Glomerular visceral epithelial cell (primary cell): ENCODE measurements around the gene FOXRED2.
A peak's percentile ranks its signal among the peaks of the same experiment; 100 is the strongest.
"Not testable (repeated sequence)": the region's sequence is repeated elsewhere in the genome, so short reads cannot be mapped to it uniquely, and the experiment has no call there.

Source experiments
- DNase-seq: peaks from one replicate; pipeline ENCODE4 v3.0.0-alpha.2; 2016; ENCODE audit errors: extremely low spot score

Gene FOXRED2

GRCh38 chr22:36519906-36520305, 13.1 kb upstream of the FOXRED2 start:
- not testable (repeated sequence) for DNase-seq

GRCh38 chr22:36514766-36515165, 7.9 kb upstream of the FOXRED2 start:
- no peak for DNase-seq

GRCh38 chr22:36512991-36513390, 6.2 kb upstream of the FOXRED2 start:
- no peak for DNase-seq

GRCh38 chr22:36512333-36512732, 5.5 kb upstream of the FOXRED2 start:
- no peak for DNase-seq

- peak; percentile 49 for DNase-seq
These were observed 4.4 kb upstream of the FOXRED2 start for GRCh38 chr22:36510966-36511881.

DNA sequence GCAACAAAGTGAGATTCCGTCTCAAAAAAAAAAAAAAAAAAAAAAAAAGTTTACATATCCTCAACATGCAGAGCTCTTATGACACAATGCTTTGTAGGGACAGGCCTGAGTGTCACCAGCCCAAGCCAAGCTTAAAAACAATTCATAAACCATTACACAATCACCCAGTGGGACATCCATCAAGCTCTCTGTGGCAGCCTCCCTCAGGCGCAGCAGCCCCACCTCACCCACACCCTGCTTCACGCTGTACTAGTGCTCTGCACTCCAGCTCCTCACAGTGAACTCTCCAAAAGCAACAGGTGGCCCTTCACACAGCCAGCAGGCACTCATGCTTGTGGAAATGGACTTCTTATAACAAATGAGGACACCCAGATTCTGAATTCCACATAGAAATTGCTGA, 3.5 kb upstream of the FOXRED2 start:
- DNase-seq = no peak

- no peak for DNase-seq
These were observed 724 bp upstream of the FOXRED2 start for GRCh38 chr22:36507518-36508010.

- DNase-seq = no peak
These were observed 723 bp downstream of the FOXRED2 start for GRCh38 chr22:36505998-36506635.

DNA sequence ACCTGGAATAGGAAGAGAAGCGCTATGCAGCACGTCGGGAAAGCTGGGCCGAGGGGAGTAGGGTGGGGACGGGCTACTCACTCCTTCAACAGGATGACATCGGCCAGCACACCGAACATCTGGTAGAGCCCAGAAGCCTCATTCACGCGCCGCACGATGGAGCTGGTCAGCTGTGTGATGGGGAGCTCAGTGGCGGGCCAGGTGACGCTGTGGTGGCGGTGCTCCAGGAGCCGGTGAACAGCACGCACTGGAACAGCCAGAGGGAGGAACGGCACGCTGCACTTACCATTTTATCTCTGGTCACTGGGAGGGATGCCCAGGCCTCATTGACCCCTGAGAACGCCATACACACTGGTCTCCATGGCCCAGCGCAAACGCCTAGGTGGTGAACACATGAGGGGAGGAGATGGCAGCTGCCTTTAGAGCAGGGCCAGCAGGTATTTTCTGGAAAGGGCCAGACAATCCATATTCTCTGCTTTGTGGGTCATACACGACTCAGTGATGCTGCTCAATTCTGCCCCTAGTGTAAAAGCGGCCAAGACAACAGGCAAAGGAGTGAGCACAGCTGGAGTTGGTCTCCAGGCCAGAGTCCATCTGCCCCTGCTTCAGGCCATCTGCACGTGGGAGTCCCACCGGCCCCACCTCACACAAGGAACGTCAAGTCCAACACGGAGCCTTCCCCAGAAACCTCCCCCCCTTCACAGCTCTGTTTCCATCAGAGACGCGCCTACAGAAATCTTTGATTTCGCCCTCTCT, 8.8 kb downstream of the FOXRED2 start:
- no peak for DNase-seq

GRCh38 chr22:36493690-36494110, 13.1 kb downstream of the FOXRED2 start:
- no peak for DNase-seq

GRCh38 chr22:36492109-36492508, 14.7 kb downstream of the FOXRED2 start:
- DNase-seq = no peak

GRCh38 chr22:36491155-36491554, 15.7 kb downstream of the FOXRED2 start:
- no peak for DNase-seq

GRCh38 chr22:36486619-36487384, 20.0 kb downstream of the FOXRED2 start:
- peak; percentile 47 for DNase-seq

DNA sequence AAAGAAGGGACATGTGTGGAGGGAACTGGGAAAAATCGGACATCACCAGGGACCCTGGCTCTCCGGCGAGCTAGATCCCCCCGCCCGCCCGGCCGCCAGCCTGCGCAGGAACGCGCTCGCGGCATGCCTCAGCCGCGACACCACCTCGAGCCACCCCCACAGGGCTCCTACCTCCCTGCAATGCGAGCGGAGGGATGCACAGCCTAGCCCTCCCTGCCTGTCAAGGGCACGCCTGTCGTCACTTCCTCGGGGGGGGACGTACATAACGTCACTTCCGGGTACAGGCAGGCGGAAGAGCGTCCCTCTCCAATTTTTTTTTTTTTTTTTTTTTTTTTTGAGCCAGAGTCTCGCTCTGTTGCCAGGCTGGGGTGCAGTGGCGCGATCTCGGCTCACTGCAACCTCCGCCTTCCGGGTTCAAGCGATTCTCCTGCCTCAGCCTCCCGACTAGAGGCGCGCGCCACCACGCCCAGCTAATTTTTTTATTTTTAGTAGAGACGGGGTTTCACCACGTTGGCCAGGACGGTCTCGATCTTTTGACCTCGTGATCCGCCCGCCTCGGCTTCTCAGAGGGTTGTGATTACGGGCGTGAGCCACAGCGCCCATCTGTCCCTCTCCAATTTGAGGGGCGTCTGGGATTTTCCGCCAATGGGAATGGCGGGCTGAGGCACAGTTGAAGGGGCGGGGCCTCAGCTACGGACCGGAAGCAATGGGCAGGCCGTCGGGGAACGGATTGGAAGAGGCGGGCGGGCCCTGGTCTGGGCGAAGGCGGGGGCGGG, 25.3 kb downstream of the FOXRED2 start, which contains the start of gene TXN2:
Gene TXN2 (minus strand): TSS at position 248 of the 776 bp plus-strand sequence. CDS start 803 bp downstream, outside the sequence.
- DNase-seq = peak; percentile 95

GRCh38 chr22:36480941-36481392, 25.9 kb downstream of the FOXRED2 start:
- no peak for DNase-seq

GRCh38 chr22:36478966-36479365, 27.9 kb downstream of the FOXRED2 start:
- no peak for DNase-seq

DNA sequence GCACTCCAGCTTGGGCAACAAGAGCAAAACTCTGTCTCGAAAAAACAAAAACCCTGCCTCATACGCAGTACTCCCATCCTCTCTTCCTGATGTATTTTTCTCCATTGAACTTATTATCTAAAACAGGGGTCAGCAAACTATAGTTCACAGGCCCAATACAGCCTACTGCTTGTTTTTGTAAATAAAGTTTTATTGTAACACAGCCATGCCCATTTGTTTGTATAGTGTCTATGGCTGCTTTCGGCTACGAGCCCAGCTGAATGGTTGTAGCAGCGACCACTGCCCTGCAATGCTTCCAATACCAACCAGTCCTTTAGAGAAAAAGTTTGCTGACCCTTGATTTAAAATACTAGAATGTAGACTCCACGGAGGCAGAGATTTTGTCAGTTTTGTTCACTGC, 31.5 kb downstream of the FOXRED2 start:
- DNase-seq = no peak

GRCh38 chr22:36472689-36473088, 34.2 kb downstream of the FOXRED2 start:
- no peak for DNase-seq

DNA sequence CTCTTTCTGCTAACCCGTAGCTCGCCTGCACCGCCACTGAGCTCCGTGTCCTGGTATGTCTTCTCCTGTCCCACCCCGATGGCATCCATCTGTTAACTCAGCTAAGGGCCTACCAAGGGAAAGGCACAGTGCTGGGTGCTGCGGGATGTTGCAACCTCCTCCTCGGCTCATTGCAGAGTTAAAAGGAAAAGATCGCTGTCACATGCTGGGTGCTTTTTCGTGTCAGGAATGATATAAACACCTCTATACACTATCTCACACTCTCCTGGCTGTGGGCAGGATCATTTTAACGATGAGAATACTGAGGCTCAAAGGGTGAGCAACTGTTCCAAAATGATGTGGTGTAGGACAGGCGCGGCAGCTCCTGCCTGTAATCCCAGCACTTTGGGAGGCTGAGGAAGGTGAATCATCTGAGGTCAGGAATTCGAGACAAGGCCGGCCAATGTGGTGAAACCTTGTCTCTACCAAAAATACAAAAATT, 35.5 kb downstream of the FOXRED2 start:
- no peak for DNase-seq

DNA sequence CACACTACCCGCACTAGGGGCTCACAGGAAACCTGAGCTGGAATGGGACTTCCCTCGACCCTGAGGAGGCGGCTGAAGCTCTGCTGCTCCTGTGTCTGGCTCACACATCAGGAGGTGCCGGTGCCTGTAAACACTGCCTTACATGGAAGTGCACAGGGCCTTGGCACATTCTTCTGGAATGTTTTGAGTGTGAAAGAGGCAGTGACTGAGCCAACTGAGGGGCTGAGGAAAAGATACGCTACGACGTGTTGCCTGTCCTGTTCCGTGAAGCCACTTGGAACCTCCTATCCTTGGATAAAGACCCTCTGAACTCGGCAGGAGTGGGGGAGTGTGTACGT, 35.9 kb downstream of the FOXRED2 start:
- DNase-seq = no peak
